VCaP (cell line): Measurements from ENCODE around the gene JAKMIP1.

Experiments used
- H3K27ac ChIP-seq: fragments of 450-650 bp; 2 replicates; pipeline ENCODE4 v1.5.1; 2017
- CTCF ChIP-seq: fragments of 450-650 bp; conservative IDR thresholded peaks from 2 replicates; pipeline ENCODE4 v1.5.1; 2017; ENCODE audit warnings: mild to moderate bottlenecking, moderate library complexity

Gene JAKMIP1

DNA sequence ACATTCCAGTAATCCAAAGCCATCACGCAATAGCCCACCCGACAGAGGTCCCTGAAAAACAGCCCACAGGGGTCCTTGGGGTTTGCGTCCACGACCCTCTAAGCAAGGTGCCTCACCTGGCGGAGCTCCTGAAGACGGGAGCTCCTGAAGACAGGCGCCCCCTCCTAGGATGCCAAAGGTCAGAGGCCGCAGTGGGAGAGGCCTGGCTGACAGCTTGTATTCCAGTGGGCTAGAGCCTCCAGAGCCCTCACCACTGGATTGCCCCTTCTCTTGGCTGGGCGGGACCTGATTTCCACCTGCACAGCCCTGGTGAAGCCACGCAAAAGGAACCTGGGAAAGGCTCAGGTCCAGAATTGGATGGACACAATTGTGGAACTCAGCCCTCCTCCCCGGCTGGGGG, 39.6 kb upstream of the JAKMIP1 start:
- H3K27ac ChIP-seq, result no peak overlapping the region
- no peak for TF ChIP-seq CTCF

DNA sequence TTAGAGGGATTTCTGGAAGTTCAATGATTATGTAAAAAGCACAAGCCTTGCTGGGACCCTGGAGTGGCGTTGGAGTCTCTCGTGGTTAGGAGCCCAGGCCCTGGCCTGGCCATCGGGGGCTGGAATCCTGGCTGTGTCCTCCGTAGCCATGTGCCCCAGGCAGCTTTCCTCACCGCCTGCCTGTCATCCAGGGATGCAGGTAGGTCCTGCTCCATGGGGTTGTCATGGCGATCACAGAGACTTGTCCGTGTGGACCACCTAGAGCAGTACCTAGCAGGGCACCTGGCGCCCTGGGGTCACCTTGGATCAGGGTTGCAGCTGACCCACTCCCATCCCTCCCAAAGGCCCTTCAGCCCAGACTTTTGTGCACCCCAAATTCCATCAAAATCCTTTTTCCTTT, 39.1 kb upstream of the JAKMIP1 start:
- H3K27ac ChIP-seq, result no peak overlapping the region
- TF ChIP-seq CTCF, result no peak

DNA sequence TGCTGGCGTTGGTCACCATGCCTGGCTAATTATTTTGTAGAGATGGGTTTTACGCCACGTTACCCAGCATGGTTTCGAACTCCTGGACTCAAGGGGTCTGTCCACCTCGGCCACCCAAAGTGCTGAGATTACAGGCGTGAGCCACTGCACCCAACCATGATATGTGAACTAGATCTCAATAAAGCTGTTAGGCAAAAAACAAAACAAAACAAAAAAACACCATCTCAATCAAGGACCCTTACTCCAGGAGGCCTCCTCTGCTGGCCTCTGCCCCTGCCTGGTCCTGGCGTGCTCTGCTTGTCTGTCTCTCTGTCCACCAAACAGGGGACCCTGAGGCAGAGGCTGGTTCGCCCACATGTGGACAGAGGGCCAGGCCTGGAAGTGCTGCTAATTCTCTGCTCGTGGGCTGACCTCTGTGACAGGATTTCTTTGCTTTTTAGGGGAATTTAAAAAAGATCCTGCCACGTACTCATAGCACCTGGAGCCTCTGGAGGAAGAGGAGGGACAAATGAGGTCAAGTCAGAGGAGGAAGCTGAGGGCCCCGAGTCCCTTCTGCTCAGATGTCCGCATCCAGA, 36.6 kb upstream of the JAKMIP1 start:
- TF ChIP-seq CTCF, result no peak

DNA sequence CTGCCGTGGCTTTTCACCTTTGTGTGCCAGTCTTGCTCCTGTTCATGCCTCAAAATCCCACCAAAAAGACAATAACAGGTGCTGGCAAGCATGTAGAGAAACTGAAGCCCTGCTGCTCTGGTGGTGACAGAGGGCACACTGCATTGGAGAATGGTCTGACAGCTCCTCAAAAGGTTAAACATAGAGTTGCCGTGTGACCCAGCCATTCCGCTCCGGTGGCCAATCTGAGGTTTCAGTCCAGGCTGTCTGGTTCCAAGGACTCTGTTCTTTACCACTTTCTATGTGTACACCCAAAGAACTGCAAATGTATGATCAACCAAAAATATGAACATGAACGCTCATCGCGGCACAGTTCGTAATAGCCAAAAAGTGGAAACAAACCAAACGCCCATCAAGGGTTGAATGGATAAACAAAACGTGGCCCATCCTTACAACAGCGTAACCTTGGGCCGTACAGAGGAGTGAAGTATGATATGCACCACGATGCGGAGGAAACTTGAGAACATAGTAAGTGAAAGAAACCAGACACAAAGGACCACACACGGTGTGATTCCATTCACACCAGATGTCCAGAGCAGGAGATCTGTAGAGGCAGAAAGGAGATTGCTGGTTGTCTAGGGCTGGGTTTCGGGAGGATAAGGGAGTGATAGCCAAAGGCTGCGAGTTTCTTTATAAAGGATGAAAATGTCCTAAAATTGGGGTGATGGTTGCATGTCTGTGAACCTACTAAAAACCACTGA, 35.7 kb upstream of the JAKMIP1 start:
- TF ChIP-seq CTCF, result no peak
- H3K27ac ChIP-seq, result no peak overlapping the region

More for the DNA sequence above, 36.6 kb upstream of the JAKMIP1 start:
- H3K27ac ChIP-seq, result no peak overlapping the region

DNA sequence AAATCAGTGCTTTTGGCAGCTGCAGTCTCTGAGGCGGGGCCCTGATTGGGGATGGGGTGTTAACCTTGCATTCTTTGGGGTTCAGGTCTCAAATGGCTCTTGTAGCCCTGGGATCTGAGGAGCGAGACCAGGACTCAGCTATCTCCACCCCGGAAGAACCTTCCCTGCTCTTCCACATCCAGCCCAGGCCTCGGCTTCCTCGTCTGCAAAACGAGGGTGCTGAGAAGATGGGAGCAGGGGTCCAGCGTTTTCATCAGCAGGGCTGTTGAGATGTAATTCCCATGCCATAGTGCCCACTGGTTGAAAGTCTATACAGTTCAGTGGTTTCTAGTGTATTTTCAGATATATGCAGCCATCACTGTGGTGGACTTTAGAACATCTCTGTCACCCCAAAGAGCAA, 34.7 kb upstream of the JAKMIP1 start:
- H3K27ac ChIP-seq, result no peak overlapping the region
- no peak for TF ChIP-seq CTCF

DNA sequence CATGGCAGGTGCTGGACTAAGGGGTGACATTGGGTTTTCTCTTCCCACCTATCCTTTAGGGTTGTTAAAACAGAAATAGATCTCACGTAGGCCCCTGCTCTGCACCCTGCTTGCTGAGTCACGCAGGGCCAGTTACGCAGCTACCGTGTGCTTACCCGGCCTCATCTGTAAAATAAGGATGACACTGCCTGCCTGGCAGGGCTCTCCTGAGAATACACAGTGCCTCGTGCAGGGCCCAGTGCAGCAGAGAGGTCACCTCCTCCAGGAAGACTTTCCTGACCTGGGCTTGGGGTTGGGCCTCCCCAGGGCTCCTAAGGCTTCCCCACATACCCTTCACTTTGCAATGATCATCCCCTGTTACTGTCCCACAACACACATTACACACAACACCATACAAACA, 33.6 kb upstream of the JAKMIP1 start:
- no peak overlapping the region for H3K27ac ChIP-seq

More for the DNA sequence above, 33.6 kb upstream of the JAKMIP1 start:
- TF ChIP-seq CTCF, result no peak
